Activated T-cell treated with anti-CD3 and anti-CD28 coated beads for 48 hours (primary cell): Measurements from ENCODE around the gene RPL27.

ENCODE experiments used
- DNase-seq: peaks from one replicate; pipeline ENCODE4 v3.0.0-alpha.2; 2020; ENCODE audit warnings: low read depth

Gene RPL27

GRCh38 chr17:43020789-43021740 is 22.8 kb downstream of the RPL27 start:
- no peak for DNase-seq

DNA sequence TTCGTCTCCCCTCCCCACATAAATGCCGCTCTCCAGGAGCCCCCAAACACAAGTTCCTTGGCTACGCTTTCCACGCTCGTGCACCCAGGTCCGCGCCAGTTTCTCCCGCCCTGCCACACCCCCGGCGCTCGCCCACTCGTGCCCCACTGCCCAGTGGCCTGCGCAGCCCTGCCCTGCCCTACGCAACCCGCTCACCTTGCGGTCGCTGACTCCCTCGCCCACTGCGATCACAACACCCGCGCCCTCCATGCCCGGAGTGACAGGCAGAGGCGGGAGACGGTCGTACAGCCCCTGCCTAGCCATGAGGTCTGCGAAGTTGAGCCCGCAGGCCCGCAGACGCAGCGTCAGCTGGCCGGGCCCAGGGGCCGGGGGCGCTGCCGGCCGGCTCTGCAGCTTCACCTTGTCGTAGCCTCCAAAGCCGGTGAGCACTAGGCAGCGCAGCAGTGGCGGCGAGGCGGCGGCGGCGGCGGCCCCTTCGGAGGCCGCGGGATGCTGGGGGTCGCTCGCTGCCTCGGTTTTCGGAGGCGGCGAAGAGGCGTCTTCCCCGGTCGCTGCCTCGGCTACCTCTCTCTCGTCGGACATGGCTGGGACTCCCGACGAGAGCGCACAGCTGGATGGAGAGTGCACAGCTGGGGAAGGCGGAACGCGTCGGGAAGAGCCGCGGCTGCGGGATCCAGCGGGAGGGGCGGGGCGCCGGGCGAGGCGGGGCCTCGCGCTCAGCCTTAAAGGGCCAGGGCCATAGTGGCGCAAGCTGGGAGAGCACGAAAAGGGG is 23.7 kb downstream of the RPL27 start, which contains the start of gene VAT1:
TSS of gene VAT1 (minus strand) at position 645 of the 772 bp plus-strand sequence. CDS start at position 582, 63 bp downstream.
- DNase-seq, result peak; percentile 68

- DNase-seq, result peak; percentile 69
These were observed 26.4 kb downstream of the RPL27 start, which contains the start of gene RND2 for GRCh38 chr17:43024407-43025289. RND2 (plus strand) TSS chr17:43025231; CDS start chr17:43025348, 117 bp downstream.

GRCh38 chr17:43025290-43025657 is 27.1 kb downstream of the RPL27 start:
- DNase-seq, result no peak

DNA sequence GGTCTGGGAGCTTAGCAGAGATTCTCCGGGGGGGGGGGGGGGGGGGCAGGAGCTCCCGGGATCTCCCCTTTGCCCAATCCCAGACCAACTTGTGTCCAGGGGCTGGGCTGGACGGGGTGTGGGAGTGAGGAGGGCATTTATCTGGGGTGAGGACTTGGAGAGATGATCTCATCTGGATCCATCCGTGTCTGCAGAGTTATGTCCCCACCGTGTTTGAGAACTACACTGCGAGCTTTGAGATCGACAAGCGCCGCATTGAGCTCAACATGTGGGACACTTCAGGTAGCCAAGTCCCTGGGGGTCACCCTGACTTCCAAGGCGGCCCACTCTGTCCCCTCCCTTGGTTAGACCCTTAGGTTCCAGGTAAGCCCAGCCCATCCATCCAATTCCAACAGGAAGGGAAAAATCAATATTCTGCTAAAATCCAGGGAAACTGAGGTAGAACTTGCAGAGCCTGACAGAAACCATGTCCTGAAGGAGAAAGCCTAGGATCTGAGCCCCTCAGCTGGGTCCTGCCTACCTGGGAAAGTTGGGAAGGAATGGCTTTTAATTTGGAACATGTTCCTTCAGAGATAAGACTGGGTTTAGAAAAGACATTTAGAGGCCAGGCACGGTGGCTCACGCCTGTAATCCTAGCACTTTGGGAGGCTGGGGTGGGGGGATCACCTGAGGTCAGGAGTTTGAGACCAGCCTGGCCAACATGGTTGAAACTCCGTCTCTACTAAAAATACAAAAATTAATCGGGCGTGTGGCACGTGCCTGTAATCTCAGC is 27.7 kb downstream of the RPL27 start:
- no peak for DNase-seq

DNA sequence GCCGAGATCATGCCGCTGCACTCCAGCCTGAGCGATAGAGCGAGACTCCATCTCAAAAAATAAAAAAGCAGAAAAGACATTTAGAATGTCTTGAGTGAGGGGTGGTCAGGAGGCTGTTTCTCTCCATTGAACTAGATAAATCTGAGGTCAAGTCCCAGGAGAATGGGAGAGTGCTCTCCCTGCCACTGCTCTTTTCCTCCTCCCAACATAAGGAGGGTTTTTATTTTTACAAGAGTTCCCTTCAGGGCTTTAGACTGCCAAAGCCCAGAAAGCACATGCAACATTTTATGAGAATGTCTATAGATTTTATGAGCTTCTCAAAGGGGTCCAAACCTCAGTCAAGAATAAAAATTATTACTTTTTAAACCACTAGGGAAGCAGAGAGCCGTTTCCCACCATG is 28.4 kb downstream of the RPL27 start:
- no peak for DNase-seq

GRCh38 chr17:43027091-43028032 is 29.1 kb downstream of the RPL27 start:
- DNase-seq, result no peak

- DNase-seq, result no peak
These were observed 30.1 kb downstream of the RPL27 start for GRCh38 chr17:43028221-43028861.

GRCh38 chr17:43030137-43030767 is 32.0 kb downstream of the RPL27 start:
- no peak for DNase-seq

GRCh38 chr17:43031666-43032065 is 33.4 kb downstream of the RPL27 start:
- DNase-seq, result no peak

- DNase-seq, result no peak
These were observed 36.0 kb downstream of the RPL27 start for GRCh38 chr17:43033948-43034881.

DNA sequence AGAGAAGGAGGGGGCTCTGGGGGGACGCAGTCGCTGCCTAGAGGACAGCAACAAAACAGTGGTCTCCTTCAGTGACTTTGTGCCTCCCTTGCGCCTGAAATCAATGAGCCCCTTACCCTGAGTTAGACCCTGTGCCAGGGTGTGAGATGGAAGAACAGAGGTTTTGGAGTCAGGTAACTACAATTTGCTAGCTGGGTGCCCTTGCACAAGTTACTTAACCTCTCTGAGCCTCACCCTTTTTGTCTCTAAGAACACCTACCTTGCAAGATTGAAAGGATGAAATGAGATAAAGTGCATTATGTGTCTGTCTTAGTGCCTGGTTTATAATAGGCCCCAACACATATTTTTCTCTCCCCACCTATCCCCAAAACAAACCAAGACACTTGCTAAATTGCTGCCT is 36.7 kb downstream of the RPL27 start:
- no peak for DNase-seq

DNA sequence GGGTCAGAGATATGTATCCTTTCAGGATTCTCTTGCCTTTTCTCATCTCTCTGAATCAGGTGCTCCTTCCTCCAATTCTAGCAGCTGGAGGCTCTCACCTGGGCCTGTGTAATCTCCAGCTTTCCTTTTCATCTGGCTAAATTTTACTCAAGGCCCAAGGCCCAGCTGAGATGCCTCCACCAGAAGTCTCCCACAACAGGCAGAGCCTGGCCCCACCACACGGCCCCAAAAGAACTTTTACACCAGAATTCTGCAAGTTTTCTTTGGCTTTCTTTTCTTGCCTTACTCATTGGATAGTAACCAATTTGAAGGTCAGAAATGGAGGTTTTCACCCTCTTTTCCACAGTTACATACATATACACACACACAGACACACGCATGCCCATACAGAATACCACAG is 41.4 kb downstream of the RPL27 start:
- DNase-seq, result no peak

DNA sequence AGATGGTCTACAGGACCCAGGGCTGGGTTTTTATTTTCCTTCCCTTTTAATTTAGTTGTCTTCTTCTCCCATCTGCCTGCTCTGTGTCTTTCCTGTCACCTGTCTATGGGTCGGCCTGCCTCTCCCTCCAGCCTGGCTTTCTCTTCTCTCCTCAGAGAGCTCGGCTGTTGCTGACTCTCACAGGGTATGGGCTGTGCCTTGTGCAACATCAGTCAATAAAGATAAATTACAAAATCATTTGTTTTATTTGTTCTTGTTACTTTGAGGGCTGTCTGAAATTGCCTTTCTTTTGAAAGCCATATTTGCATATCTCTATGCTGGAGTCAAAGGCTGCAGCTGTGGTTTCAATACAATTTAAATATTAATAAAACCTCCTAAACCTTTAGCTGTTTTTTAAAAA is 42.4 kb downstream of the RPL27 start:
- DNase-seq, result no peak

GRCh38 chr17:43042025-43042628 is 43.9 kb downstream of the RPL27 start:
- DNase-seq, result no peak

- DNase-seq, result no peak
These were observed 45.1 kb downstream of the RPL27 start for GRCh38 chr17:43043307-43043706.

GRCh38 chr17:43044024-43044423 is 45.8 kb downstream of the RPL27 start:
- DNase-seq, result no peak
